Smooth muscle cell (in vitro differentiated cells): ENCODE data around the gene TAF15. TPM values are rescaled to one million over a fixed set of nuclear protein-coding genes. Genes with fewer than 3 reads are reported as not detected.

ENCODE experiments used
- DNase-seq: peaks from one replicate; lab custom pipeline; 2025; ENCODE audit not compliant: unreplicated experiment; lab: John Stamatoyannopoulos, UW
- H2AFZ ChIP-seq: fragments of 200-600 bp; sonication (generic); 2 replicates; pipeline ENCODE4 v1.6.0; 2016; ENCODE audit warnings: antibody characterized with exemption, low read depth, mild to moderate bottlenecking
- H3F3A ChIP-seq: fragments of 200-600 bp; sonication (generic); 2 replicates; pipeline ENCODE4 v1.6.0; 2017; ENCODE audit warnings: antibody characterized with exemption, low read depth
- H3K27ac ChIP-seq: fragments of 200-600 bp; sonication (generic); 2 replicates; pipeline ENCODE4 v1.5.1; 2016; ENCODE audit warnings: low read depth, mild to moderate bottlenecking
- H3K27me3 ChIP-seq: fragments of 200-600 bp; sonication (generic); 2 replicates; pipeline ENCODE4 v1.6.1; 2016; ENCODE audit warnings: low read depth, mild to moderate bottlenecking
- H3K36me3 ChIP-seq: fragments of 200-600 bp; sonication (generic); 2 replicates; pipeline ENCODE4 v1.5.1; 2016; ENCODE audit warnings: low read depth
- H3K4me1 ChIP-seq: fragments of 200-600 bp; sonication (generic); 2 replicates; pipeline ENCODE4 v1.5.1; 2016; ENCODE audit warnings: low read depth
- H3K4me2 ChIP-seq: fragments of 200-600 bp; sonication (generic); 2 replicates; pipeline ENCODE4 v1.6.0; 2016; ENCODE audit warnings: mild to moderate bottlenecking
- H3K4me3 ChIP-seq: fragments of 200-600 bp; sonication (generic); 2 replicates; pipeline ENCODE4 v1.5.1; 2016; ENCODE audit warnings: mild to moderate bottlenecking
- H3K79me2 ChIP-seq: fragments of 200-600 bp; sonication (generic); 2 replicates; pipeline ENCODE4 v1.6.0; 2016; ENCODE audit warnings: low read depth, mild to moderate bottlenecking
- H3K9ac ChIP-seq: fragments of 200-600 bp; sonication (generic); 2 replicates; pipeline ENCODE4 v1.6.0; 2016; ENCODE audit warnings: low read depth
- H3K9me3 ChIP-seq: fragments of 200-600 bp; sonication (generic); replicated peaks from 2 replicates; pipeline ENCODE4 v1.5.1; 2016; ENCODE audit warnings: low read depth
- H4K20me1 ChIP-seq: fragments of 200-600 bp; sonication (generic); 2 replicates; pipeline ENCODE4 v1.6.0; 2016; ENCODE audit warnings: low read depth
- WGBS: methylation state at CpG from one replicate; pipeline ENCODE4 v1.1.7; 2016; ENCODE audit warnings: low lambda C conversion rate; 5-methylcytosine and 5-hydroxymethylcytosine counted together
- polyA plus RNA-seq: library from polyadenylated mRNA; unstranded; fragments of >200 nt; fragmentation: Nextera tagmentation; extraction: Ambion mirVana; gene quantifications from 2 replicates; pipeline ENCODE4 v1.2.1, GENCODE V29; 2016
- total RNA-seq: library from RNA; depleted of rRNA; stranded (reverse); fragments of >200 nt; gene quantifications from 2 replicates; pipeline ENCODE4 v1.2.3, GENCODE V29; 2014
- TF ChIP-seq, protein P1 (sequence below): fragments of 200-600 bp; sonication (generic); IDR thresholded peaks from 2 replicates; pipeline ENCODE4 v1.5.1; 2017; ENCODE audit warnings: borderline replicate concordance, mild to moderate bottlenecking, antibody characterized with exemption; ENCODE audit not compliant: insufficient read depth, poor library complexity, severe bottlenecking

The TAF15 gene
- total and polyA plus RNA-seq, 2 experiments from 2014 or later, result 4.2 to 33.3 TPM

DNA sequence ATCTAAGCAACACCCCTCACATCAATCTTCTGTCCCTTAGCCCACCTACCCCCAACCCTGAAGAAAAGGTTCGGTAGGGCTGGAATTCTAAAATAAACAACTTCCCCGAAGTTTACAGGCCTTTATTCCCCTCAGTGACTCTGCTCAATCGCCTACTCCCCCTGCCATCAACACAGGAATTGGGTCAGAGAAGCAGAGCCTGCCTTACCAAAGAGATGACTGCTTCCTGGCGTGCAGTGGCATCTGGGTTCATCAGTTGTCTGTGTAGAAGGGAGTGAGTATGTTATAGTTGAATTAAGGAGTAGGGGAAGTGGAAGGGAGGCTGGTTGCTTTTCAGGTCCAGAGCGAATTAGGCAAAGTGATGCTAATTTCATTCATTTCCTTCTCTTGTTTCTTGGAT is 46.7 kb downstream of the TAF15 start:
- no peak overlapping the region for H3K9ac ChIP-seq
- H4K20me1 ChIP-seq, result no peaks in the 10 kb centered on the region
- DNase-seq, result no peak
- no peak overlapping the region for H3K4me3 ChIP-seq
- no peak overlapping the region for H3K4me2 ChIP-seq
- WGBS, result 82% methylated on average over 5 of the region's 5 CpGs
- no peak overlapping the region for H2AFZ ChIP-seq
- no peaks in the 10 kb centered on the region for H3K4me1 ChIP-seq
- H3K27me3 ChIP-seq, result no peaks in the 10 kb centered on the region
- H3F3A ChIP-seq, result no peaks in the 10 kb centered on the region
- no peaks in the 10 kb centered on the region for H3K79me2 ChIP-seq
- H3K27ac ChIP-seq, result no peak overlapping the region
- no peaks in the 10 kb centered on the region for H3K9me3 ChIP-seq
- no peaks in the 10 kb centered on the region for H3K36me3 ChIP-seq
- TF ChIP-seq, protein P1, sequence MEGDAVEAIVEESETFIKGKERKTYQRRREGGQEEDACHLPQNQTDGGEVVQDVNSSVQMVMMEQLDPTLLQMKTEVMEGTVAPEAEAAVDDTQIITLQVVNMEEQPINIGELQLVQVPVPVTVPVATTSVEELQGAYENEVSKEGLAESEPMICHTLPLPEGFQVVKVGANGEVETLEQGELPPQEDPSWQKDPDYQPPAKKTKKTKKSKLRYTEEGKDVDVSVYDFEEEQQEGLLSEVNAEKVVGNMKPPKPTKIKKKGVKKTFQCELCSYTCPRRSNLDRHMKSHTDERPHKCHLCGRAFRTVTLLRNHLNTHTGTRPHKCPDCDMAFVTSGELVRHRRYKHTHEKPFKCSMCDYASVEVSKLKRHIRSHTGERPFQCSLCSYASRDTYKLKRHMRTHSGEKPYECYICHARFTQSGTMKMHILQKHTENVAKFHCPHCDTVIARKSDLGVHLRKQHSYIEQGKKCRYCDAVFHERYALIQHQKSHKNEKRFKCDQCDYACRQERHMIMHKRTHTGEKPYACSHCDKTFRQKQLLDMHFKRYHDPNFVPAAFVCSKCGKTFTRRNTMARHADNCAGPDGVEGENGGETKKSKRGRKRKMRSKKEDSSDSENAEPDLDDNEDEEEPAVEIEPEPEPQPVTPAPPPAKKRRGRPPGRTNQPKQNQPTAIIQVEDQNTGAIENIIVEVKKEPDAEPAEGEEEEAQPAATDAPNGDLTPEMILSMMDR, result no peak

DNA sequence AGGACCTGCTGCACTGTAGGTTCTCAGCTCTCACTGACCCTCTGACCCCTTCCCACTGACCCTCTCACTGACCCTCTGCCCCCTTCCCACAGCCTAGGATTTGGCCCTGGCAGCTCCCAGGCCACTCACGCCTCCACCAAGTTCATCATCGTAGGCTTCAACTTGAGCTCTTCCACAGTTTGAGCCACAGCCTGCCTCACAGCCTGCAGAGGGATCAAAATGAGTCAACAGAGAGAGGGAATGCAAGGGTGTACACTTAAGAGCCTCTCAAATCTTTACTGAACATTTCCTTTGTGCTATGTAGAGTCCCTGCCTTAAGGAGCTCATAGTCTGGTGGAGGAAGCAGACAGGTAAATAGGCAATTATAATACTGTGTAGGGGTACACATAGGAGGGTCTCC is 47.3 kb downstream of the TAF15 start:
- Histone ChIP-seq H3K4me2 (no peak overlapping the region), H3K79me2 (no peaks in the 10 kb centered on the region), H3K9me3 (no peaks in the 10 kb centered on the region), H3K27me3 (no peaks in the 10 kb centered on the region), H3K9ac (no peak overlapping the region), H3K36me3 (no peaks in the 10 kb centered on the region), H3K4me3 (no peak overlapping the region), H3K4me1 (no peaks in the 10 kb centered on the region), H4K20me1 (no peaks in the 10 kb centered on the region), H2AFZ (no peak overlapping the region), H3K27ac (no peak overlapping the region), H3F3A (no peaks in the 10 kb centered on the region)
- 83% methylated on average over 2 of the region's 2 CpGs for WGBS
- TF ChIP-seq, protein P1, result no peak
- no peak for DNase-seq

DNA sequence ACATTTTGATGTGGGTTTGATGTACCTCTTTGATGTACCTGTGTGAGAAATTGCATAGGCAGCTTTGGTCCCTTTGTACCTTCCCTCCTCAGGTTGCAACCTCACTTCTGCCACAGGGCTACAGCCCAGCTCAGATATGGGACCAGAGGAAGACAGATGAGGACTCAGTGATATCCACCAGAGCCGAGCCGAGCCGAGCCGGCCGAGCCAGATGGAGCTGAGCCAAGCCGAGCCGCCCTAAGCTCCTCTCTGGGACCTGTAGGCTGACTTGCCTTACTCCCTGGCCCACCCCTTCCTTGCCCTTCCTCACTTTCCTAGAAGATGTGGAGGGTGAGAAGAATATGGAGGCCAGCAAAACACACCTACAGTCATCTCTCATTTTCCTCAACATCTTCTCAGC is 55.6 kb downstream of the TAF15 start:
- H4K20me1 ChIP-seq, result no peaks in the 10 kb centered on the region
- 96% methylated on average over 7 of the region's 7 CpGs for WGBS
- no peak overlapping the region for H3K4me3 ChIP-seq
- no peaks in the 10 kb centered on the region for H3K79me2 ChIP-seq
- H3K27me3 ChIP-seq, result no peaks in the 10 kb centered on the region
- no peaks in the 10 kb centered on the region for H3K9me3 ChIP-seq
- H3K9ac ChIP-seq, result no peak overlapping the region
- H3K27ac ChIP-seq, result no peak overlapping the region
- H3K4me1 ChIP-seq, result no peaks in the 10 kb centered on the region
- no peaks in the 10 kb centered on the region for H3F3A ChIP-seq
- no peaks in the 10 kb centered on the region for H3K36me3 ChIP-seq
- no peak overlapping the region for H3K4me2 ChIP-seq
- TF ChIP-seq, protein P1, result no peak
- H2AFZ ChIP-seq, result no peak overlapping the region
- no peak for DNase-seq

GRCh38 chr17:35865412-35866340 is 56.4 kb downstream of the TAF15 start:
- TF ChIP-seq, protein P1, result no peak

More at GRCh38 chr17:35865412-35866340, 56.4 kb downstream of the TAF15 start:
- no peak overlapping the region for H3K9ac ChIP-seq
- no peak overlapping the region for H2AFZ ChIP-seq
- H3K4me2 ChIP-seq, result no peak overlapping the region
- no peaks in the 10 kb centered on the region for H3K36me3 ChIP-seq
- H3K9me3 ChIP-seq, result no peaks in the 10 kb centered on the region
- no peaks in the 10 kb centered on the region for H3K4me1 ChIP-seq
- WGBS, result 67% methylated on average over 3 of the region's 3 CpGs
- no peaks in the 10 kb centered on the region for H4K20me1 ChIP-seq
- no peaks in the 10 kb centered on the region for H3K79me2 ChIP-seq
- no peak for DNase-seq
- no peaks in the 10 kb centered on the region for H3K27me3 ChIP-seq
- H3K4me3 ChIP-seq, result no peak overlapping the region
- no peak overlapping the region for H3K27ac ChIP-seq
- H3F3A ChIP-seq, result no peaks in the 10 kb centered on the region
